ENCODE results near the gene RIN3. TPM values are rescaled to one million over a fixed set of nuclear protein-coding genes. Genes with fewer than 3 reads are reported as not detected.

RIN3 gene
- total RNA-seq, 1 donor from 2014 or later = 6.9 TPM

DNA sequence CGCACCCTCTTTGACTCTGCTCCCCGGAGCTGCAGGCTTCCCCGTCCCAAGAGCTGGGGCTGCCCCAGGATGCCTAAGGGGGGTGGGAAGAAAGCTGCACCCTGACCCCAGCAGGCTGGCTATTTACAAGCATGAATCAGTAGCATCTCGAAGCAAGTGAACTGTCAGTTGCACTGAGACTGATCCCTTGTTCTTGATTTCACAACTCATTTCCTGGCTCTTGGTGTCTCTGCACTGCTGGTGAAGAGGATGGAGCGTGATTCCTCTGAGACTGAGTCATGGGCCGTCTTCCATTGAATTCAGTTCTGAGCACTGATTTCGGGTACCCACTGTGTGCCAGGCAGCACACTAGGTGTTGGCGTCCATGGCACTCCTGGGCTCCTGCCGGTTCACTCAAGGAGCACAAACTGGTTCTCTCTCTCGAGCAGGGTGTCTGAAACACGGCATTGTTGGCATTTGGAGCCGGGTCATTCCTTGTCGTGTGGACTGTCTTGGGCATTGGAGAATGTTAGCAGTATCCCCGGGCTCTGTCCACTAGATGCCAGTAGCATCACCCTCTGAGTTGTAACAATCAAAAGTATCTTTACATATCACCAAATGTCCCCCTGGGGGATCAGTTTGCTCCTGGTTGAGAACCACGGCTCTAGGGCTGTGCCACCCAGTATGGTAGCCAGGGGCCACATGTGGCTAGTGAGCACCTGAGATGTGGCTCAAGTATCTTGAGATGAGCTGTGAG, 86.9 kb downstream of the RIN3 start:
- no peaks in the 10 kb centered on the region for H3K27me3 Mint-ChIP-seq
- peaks cover 3% of the 10 kb centered on the region for H3K4me1 Mint-ChIP-seq (ENCODE audit: low read depth)
- DNase-seq (ENCODE audit: low spot score, unreplicated experiment) = no peak
- peaks cover 4% of the 10 kb centered on the region for H3K9me3 Mint-ChIP-seq (ENCODE audit: low read depth)
- H3K4me3 Mint-ChIP-seq (ENCODE audit: low read depth) = no peak overlapping the region
- peaks cover 1% of the 10 kb centered on the region for H3K36me3 Mint-ChIP-seq (ENCODE audit: insufficient read depth)
- no peak overlapping the region for H3K27ac Mint-ChIP-seq
- TF ChIP-seq, protein P1, sequence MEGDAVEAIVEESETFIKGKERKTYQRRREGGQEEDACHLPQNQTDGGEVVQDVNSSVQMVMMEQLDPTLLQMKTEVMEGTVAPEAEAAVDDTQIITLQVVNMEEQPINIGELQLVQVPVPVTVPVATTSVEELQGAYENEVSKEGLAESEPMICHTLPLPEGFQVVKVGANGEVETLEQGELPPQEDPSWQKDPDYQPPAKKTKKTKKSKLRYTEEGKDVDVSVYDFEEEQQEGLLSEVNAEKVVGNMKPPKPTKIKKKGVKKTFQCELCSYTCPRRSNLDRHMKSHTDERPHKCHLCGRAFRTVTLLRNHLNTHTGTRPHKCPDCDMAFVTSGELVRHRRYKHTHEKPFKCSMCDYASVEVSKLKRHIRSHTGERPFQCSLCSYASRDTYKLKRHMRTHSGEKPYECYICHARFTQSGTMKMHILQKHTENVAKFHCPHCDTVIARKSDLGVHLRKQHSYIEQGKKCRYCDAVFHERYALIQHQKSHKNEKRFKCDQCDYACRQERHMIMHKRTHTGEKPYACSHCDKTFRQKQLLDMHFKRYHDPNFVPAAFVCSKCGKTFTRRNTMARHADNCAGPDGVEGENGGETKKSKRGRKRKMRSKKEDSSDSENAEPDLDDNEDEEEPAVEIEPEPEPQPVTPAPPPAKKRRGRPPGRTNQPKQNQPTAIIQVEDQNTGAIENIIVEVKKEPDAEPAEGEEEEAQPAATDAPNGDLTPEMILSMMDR (IDR thresholded peaks at IDR 0.05; ENCODE audit: unreplicated experiment) = no peak

DNA sequence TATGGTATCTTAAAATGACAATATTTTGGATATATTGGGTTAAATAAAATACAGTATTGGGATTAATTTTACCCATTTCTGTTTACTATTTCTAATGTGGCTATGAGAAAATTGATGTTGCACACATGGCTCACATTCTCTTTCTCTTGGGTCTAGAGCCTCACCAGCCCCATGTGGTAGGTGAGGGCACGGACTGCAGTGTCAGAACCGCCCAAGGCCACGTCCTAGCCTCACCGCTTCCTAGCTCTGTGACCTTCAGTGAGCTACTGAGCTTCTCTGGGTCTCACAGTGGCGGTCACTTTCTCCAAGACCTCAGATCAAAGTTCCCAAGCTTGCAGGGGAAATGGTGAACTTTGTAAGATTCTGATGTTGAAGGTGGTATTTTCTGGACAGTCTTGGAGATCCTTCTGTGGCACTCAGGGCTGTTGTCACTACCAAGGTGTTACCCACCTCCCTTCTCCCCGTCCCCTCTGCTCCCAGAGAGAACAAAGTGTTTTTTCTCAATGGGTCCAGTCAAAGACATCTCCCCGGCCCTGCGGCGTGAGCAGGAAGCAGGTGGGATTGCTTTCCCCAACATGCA, 87.6 kb downstream of the RIN3 start:
- Mint-ChIP-seq H3K27me3 (no peaks in the 10 kb centered on the region), H3K4me1 (ENCODE audit: low read depth) (peaks cover 3% of the 10 kb centered on the region), H3K36me3 (ENCODE audit: insufficient read depth) (peaks cover 1% of the 10 kb centered on the region), H3K27ac (no peak overlapping the region), H3K4me3 (ENCODE audit: low read depth) (no peak overlapping the region), H3K9me3 (ENCODE audit: low read depth) (peaks cover 4% of the 10 kb centered on the region)
- no peak for DNase-seq (ENCODE audit: low spot score, unreplicated experiment)
- TF ChIP-seq, protein P1 (IDR thresholded peaks at IDR 0.05; ENCODE audit: unreplicated experiment) = no peak

DNA sequence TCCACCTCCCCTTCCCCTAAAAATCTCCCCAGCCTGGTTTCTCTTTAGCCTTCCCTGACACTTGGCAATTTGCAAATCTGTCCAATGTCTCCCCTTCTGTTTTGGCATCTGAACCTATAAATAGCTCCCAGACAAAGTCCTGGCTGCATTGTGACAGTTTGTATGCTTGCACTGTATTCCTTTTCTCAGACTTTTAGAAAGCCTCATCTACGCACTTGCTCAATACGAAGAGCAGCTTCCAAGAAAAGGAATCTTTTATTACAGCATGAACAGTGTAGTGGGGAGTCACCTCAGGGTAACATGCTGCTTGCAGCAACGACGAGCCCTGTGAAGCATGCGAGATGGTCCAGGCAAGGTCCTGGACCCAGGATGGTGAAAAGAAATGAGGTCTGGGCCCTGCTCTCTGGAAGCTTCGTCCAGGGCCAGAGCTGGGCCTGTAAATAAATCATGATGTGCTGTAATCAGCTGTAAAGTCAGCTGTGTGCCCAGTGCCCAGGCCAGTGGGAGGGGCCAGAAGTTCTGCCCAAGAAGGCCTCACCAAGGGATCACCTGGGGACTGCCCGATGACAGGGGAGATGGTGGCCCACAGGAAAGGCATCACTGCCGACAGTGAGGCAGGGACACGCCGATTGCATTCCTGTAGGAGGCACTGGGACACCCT, 88.3 kb downstream of the RIN3 start:
- H3K27me3 Mint-ChIP-seq = no peaks in the 10 kb centered on the region
- TF ChIP-seq, protein P1 (IDR thresholded peaks at IDR 0.05; ENCODE audit: unreplicated experiment) = no peak
- H3K4me1 Mint-ChIP-seq (ENCODE audit: low read depth) = no peaks in the 10 kb centered on the region
- H3K9me3 Mint-ChIP-seq (ENCODE audit: low read depth) = no peaks in the 10 kb centered on the region
- no peak for DNase-seq (ENCODE audit: low spot score, unreplicated experiment)
- no peak overlapping the region for H3K27ac Mint-ChIP-seq
- no peaks in the 10 kb centered on the region for H3K36me3 Mint-ChIP-seq (ENCODE audit: insufficient read depth)
- no peak overlapping the region for H3K4me3 Mint-ChIP-seq (ENCODE audit: low read depth)

- H3K4me3 Mint-ChIP-seq (ENCODE audit: low read depth) = no peak overlapping the region
- no peaks in the 10 kb centered on the region for H3K4me1 Mint-ChIP-seq (ENCODE audit: low read depth)
- H3K36me3 Mint-ChIP-seq (ENCODE audit: insufficient read depth) = peaks cover 1% of the 10 kb centered on the region
- no peak for DNase-seq (ENCODE audit: low spot score, unreplicated experiment)
- H3K9me3 Mint-ChIP-seq (ENCODE audit: low read depth) = no peaks in the 10 kb centered on the region
- TF ChIP-seq, protein P1 (IDR thresholded peaks at IDR 0.05; ENCODE audit: unreplicated experiment) = no peak
- H3K27ac Mint-ChIP-seq = no peak overlapping the region
- H3K27me3 Mint-ChIP-seq = no peaks in the 10 kb centered on the region
Observed at GRCh38 chr14:92603309-92604242, 90.0 kb downstream of the RIN3 start.

Measured in progenitor cell of endocrine pancreas (in vitro differentiated cells).